ENCODE measurements around the gene NUDT19.
"Not testable (repeated sequence)": the region's sequence is repeated elsewhere in the genome, so short reads cannot be mapped to it uniquely, and the experiment has no call there.

GRCh38 chr19:32700129-32700528 is 8.5 kb downstream of the NUDT19 start:
- not testable (repeated sequence) for TF ChIP-seq ZNF747 (tag by site-specific recombination; IDR thresholded peaks at IDR 0.05); KLF8 (tag by site-specific recombination; IDR thresholded peaks at IDR 0.05); CTCF (tag by site-specific recombination; IDR thresholded peaks at IDR 0.05); ZNF335 (tag by site-specific recombination; conservative IDR thresholded peaks at IDR 0.05); ZBTB21 (tag by site-specific recombination; IDR thresholded peaks at IDR 0.05)

Data from HEK293 (cell line).